ENCODE measurements around the gene SMOC2.

Gene SMOC2

DNA sequence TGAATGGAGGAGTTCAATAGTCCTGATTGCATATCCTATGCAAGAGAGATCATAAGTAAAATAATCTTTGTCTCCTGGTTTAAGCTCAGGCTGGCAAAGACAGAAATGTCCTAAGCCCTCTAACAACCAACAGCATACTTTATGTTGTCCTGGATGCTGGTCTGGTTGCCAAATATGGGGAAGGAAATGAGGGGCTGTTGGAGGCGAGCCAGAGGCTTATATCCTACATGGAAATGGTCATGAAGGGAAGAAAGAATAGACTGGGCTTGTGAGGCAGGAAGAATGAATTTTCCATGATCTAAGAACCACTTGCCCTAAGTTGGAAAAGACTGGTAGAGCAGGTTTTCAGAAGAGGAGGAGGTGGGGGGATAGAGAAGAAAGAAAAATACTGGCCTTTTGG, 237.1 kb downstream of the SMOC2 start:
- no peak for DNase-seq (ENCODE audit: low read depth)
- H3K27me3 ChIP-seq (replicated peaks; ENCODE audit: control insufficient read depth, insufficient read depth, low read length) = peaks cover 5% of the 10 kb centered on the region
- H3K4me1 ChIP-seq (ENCODE audit: control insufficient read depth, insufficient read depth, low read length) = no peaks in the 10 kb centered on the region
- no peaks in the 10 kb centered on the region for H3K36me3 ChIP-seq (ENCODE audit: control insufficient read depth, insufficient read depth, low read length, severe bottlenecking)
- H3K9me3 ChIP-seq (ENCODE audit: control insufficient read depth, low read length) = no peaks in the 10 kb centered on the region
- H3K4me3 ChIP-seq (ENCODE audit: low read length) = no peak overlapping the region
- H3K9ac ChIP-seq (ENCODE audit: low read length) = no peak overlapping the region

GRCh38 chr6:168678588-168678987, 237.6 kb downstream of the SMOC2 start:
- DNase-seq (ENCODE audit: low read depth) = no peak
- Histone ChIP-seq H3K4me3 (ENCODE audit: low read length) (no peak overlapping the region), H3K4me1 (ENCODE audit: control insufficient read depth, insufficient read depth, low read length) (no peaks in the 10 kb centered on the region), H3K27me3 (replicated peaks; ENCODE audit: control insufficient read depth, insufficient read depth, low read length) (peaks cover 9% of the 10 kb centered on the region), H3K36me3 (ENCODE audit: control insufficient read depth, insufficient read depth, low read length, severe bottlenecking) (no peaks in the 10 kb centered on the region), H3K9me3 (ENCODE audit: control insufficient read depth, low read length) (no peaks in the 10 kb centered on the region), H3K9ac (ENCODE audit: low read length) (no peak overlapping the region)

GRCh38 chr6:168681748-168682147, 240.8 kb downstream of the SMOC2 start:
- H3K4me1 ChIP-seq (ENCODE audit: control insufficient read depth, insufficient read depth, low read length) = no peaks in the 10 kb centered on the region
- no peak overlapping the region for H3K4me3 ChIP-seq (ENCODE audit: low read length)
- H3K9ac ChIP-seq (ENCODE audit: low read length) = no peak overlapping the region
- DNase-seq (ENCODE audit: low read depth) = no peak
- peaks cover 28% of the 10 kb centered on the region for H3K27me3 ChIP-seq (replicated peaks; ENCODE audit: control insufficient read depth, insufficient read depth, low read length)
- no peaks in the 10 kb centered on the region for H3K36me3 ChIP-seq (ENCODE audit: control insufficient read depth, insufficient read depth, low read length, severe bottlenecking)
- H3K9me3 ChIP-seq (ENCODE audit: control insufficient read depth, low read length) = no peaks in the 10 kb centered on the region

GRCh38 chr6:168683621-168684020, 242.6 kb downstream of the SMOC2 start:
- Histone ChIP-seq H3K27me3 (replicated peaks; ENCODE audit: control insufficient read depth, insufficient read depth, low read length) (peaks cover 29% of the 10 kb centered on the region), H3K9ac (ENCODE audit: low read length) (no peak overlapping the region), H3K9me3 (ENCODE audit: control insufficient read depth, low read length) (no peaks in the 10 kb centered on the region), H3K4me3 (ENCODE audit: low read length) (no peak overlapping the region), H3K4me1 (ENCODE audit: control insufficient read depth, insufficient read depth, low read length) (no peaks in the 10 kb centered on the region), H3K36me3 (ENCODE audit: control insufficient read depth, insufficient read depth, low read length, severe bottlenecking) (no peaks in the 10 kb centered on the region)
- DNase-seq (ENCODE audit: low read depth) = no peak

DNA sequence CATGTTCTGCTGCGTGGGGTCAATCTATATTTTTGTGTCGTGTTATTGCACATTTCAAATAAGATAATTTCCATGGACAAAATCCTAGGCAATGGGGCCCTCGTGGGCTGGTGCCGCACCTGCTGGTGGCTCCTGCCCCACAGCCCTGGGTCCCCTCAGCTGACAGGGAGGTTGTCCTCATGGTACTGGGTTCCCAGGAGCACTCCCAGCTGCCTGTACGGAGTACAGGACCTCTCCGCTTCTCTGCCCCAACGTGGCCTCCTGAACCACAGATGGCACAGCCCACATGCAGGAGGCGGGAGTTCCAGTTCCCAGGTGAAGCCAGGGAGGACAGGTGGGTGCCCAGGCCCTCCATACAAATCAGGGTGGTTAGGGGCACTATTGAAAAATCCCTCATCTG, 243.5 kb downstream of the SMOC2 start:
- H3K9ac ChIP-seq (ENCODE audit: low read length) = no peak overlapping the region
- H3K27me3 ChIP-seq (replicated peaks; ENCODE audit: control insufficient read depth, insufficient read depth, low read length) = peaks cover 30% of the 10 kb centered on the region
- no peaks in the 10 kb centered on the region for H3K9me3 ChIP-seq (ENCODE audit: control insufficient read depth, low read length)
- H3K4me1 ChIP-seq (ENCODE audit: control insufficient read depth, insufficient read depth, low read length) = no peaks in the 10 kb centered on the region
- H3K4me3 ChIP-seq (ENCODE audit: low read length) = no peak overlapping the region
- no peak for DNase-seq (ENCODE audit: low read depth)
- no peaks in the 10 kb centered on the region for H3K36me3 ChIP-seq (ENCODE audit: control insufficient read depth, insufficient read depth, low read length, severe bottlenecking)

GRCh38 chr6:168684906-168685305, 243.9 kb downstream of the SMOC2 start:
- H3K27me3 ChIP-seq (replicated peaks; ENCODE audit: control insufficient read depth, insufficient read depth, low read length) = peaks cover 31% of the 10 kb centered on the region
- no peaks in the 10 kb centered on the region for H3K9me3 ChIP-seq (ENCODE audit: control insufficient read depth, low read length)
- H3K4me3 ChIP-seq (ENCODE audit: low read length) = no peak overlapping the region
- H3K36me3 ChIP-seq (ENCODE audit: control insufficient read depth, insufficient read depth, low read length, severe bottlenecking) = no peaks in the 10 kb centered on the region
- no peak for DNase-seq (ENCODE audit: low read depth)
- no peaks in the 10 kb centered on the region for H3K4me1 ChIP-seq (ENCODE audit: control insufficient read depth, insufficient read depth, low read length)
- no peak overlapping the region for H3K9ac ChIP-seq (ENCODE audit: low read length)

DNA sequence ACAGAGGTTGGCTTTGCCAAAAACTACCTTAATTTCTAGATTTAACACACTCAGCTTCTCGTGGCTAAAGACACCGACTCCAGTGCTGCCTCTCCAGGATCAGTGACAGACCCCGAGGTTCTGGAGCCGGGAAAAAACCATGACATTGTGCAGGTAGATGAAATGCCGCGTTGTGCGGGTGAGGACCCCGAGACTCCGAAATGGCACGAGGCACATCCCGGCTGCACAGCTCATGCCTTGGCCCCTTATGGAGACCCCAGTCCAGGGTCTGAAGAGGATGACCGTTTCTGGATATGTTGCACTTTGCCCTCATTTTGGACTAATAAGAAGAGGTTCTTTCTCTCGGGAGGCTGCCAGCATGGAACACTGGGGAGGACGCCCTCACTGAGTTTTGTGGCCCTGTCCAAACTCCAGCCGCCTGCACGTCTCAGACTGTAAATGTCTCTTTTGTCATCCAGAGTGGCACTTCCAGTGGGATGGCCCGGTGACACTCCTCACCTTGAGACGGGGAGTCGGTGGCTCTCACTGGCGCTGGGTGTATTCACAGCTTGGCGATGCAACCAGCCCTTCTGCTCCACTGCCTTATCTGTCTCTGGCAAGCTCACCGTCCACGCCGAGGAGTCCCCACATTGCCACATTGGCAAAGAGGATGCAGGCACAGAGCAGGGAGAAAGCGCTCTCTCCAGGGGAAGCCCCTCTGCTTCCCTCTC, 245.2 kb downstream of the SMOC2 start:
- H3K4me3 ChIP-seq (ENCODE audit: low read length) = no peak overlapping the region

DNA sequence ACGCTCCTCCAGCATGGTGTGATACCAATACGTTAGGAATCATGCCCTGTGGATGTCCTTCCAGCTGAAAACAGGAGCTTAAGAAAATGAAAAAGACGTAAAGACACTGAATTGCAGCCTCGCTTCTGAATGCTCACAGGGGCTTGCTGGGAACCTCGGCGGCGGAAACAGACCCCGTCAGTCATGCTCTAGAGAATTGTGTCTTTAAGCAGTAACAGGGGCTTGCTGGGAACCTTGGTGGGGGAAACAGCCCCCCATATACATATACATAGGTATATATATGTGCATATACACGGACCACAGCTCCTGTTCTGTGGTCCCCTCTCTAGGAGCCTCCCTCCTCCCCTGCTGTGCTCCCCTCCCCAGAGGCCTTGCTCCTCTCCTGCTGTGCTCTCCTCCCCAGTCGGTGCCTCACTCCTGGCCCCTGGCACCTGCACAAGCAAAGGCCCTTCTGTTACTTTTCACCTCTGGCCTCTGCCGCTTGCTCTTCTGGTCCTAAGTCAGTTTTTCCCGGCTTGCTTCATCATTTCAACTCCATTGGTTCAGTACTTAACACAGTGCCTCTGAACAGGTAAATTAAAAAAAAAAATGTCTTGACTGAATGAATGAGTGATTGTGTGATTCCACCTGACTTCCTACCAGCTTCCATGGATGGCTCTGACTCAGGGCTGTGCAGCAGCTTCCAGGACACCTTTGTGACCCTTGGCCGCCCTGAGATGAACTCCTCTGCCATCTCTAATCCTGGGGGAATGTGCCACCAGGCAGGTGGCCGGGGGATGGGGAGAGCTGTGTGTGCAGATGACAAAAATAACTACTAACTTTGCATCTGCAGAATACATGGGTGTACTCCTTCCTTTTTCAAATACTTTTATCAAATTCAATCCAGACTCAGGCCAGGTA, 246.1 kb downstream of the SMOC2 start:
- no peaks in the 10 kb centered on the region for H3K9me3 ChIP-seq (ENCODE audit: control insufficient read depth, low read length)
- H3K4me1 ChIP-seq (ENCODE audit: control insufficient read depth, insufficient read depth, low read length) = no peaks in the 10 kb centered on the region
- no peaks in the 10 kb centered on the region for H3K36me3 ChIP-seq (ENCODE audit: control insufficient read depth, insufficient read depth, low read length, severe bottlenecking)
- no peak for DNase-seq (ENCODE audit: low read depth)
- no peak overlapping the region for H3K4me3 ChIP-seq (ENCODE audit: low read length)
- peaks cover 31% of the 10 kb centered on the region for H3K27me3 ChIP-seq (replicated peaks; ENCODE audit: control insufficient read depth, insufficient read depth, low read length)
- no peak overlapping the region for H3K9ac ChIP-seq (ENCODE audit: low read length)

More for the DNA sequence above, 245.2 kb downstream of the SMOC2 start:
- Histone ChIP-seq H3K9ac (ENCODE audit: low read length) (no peak overlapping the region), H3K4me1 (ENCODE audit: control insufficient read depth, insufficient read depth, low read length) (no peaks in the 10 kb centered on the region), H3K27me3 (replicated peaks; ENCODE audit: control insufficient read depth, insufficient read depth, low read length) (peaks cover 31% of the 10 kb centered on the region), H3K36me3 (ENCODE audit: control insufficient read depth, insufficient read depth, low read length, severe bottlenecking) (no peaks in the 10 kb centered on the region), H3K9me3 (ENCODE audit: control insufficient read depth, low read length) (no peaks in the 10 kb centered on the region)
- no peak for DNase-seq (ENCODE audit: low read depth)

GRCh38 chr6:168690271-168690670, 249.3 kb downstream of the SMOC2 start:
- Histone ChIP-seq H3K27me3 (replicated peaks; ENCODE audit: control insufficient read depth, insufficient read depth, low read length) (peaks cover 21% of the 10 kb centered on the region), H3K36me3 (ENCODE audit: control insufficient read depth, insufficient read depth, low read length, severe bottlenecking) (no peaks in the 10 kb centered on the region), H3K4me1 (ENCODE audit: control insufficient read depth, insufficient read depth, low read length) (no peaks in the 10 kb centered on the region), H3K9me3 (ENCODE audit: control insufficient read depth, low read length) (peaks cover 6% of the 10 kb centered on the region), H3K4me3 (ENCODE audit: low read length) (no peak overlapping the region), H3K9ac (ENCODE audit: low read length) (no peak overlapping the region)
- no peak for DNase-seq (ENCODE audit: low read depth)

- DNase-seq (ENCODE audit: low read depth) = no peak
- H3K9ac ChIP-seq (ENCODE audit: low read length) = no peak overlapping the region
- H3K36me3 ChIP-seq (ENCODE audit: control insufficient read depth, insufficient read depth, low read length, severe bottlenecking) = no peaks in the 10 kb centered on the region
- H3K9me3 ChIP-seq (ENCODE audit: control insufficient read depth, low read length) = peaks cover 6% of the 10 kb centered on the region
- no peaks in the 10 kb centered on the region for H3K4me1 ChIP-seq (ENCODE audit: control insufficient read depth, insufficient read depth, low read length)
- H3K4me3 ChIP-seq (ENCODE audit: low read length) = no peak overlapping the region
- H3K27me3 ChIP-seq (replicated peaks; ENCODE audit: control insufficient read depth, insufficient read depth, low read length) = peaks cover 8% of the 10 kb centered on the region
Observed at GRCh38 chr6:168691774-168692173, 250.8 kb downstream of the SMOC2 start.

DNA sequence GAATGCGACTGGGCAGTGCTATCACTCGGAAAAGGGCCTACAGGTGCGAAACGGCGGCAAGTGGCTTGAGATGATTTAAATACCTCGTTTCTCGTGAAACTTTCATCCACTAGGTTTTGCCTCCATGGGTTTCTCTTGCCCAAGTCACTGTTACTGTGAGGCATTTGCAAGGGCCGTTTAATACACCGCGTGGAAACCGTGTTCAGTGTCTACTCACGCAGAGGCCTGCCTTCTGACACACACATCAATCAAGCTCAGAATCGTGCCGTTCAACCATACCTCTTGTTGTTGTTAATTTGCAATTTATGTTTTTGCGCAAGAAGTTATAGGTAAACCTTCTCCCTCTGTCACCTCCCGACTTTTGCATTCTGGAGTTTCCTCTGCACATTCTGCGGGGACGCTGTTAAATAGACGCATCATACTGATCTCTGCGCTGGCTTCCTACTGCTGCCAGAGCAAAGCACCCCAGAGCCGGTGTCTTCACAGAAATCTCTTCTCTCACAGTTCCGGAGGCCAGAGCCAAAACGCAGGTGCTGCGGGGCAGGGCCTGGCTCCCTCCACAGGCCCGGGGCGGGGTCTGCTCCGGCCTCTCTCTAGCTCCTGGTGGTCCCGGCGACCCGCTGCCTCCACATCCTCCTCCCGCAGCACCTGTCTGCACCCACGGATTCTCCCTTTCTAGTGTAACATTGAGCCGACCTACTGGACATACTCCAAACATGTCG, 251.4 kb downstream of the SMOC2 start:
- Histone ChIP-seq H3K27me3 (replicated peaks; ENCODE audit: control insufficient read depth, insufficient read depth, low read length) (peaks cover 7% of the 10 kb centered on the region), H3K4me1 (ENCODE audit: control insufficient read depth, insufficient read depth, low read length) (no peaks in the 10 kb centered on the region), H3K9me3 (ENCODE audit: control insufficient read depth, low read length) (peaks cover 6% of the 10 kb centered on the region), H3K36me3 (ENCODE audit: control insufficient read depth, insufficient read depth, low read length, severe bottlenecking) (no peaks in the 10 kb centered on the region), H3K9ac (ENCODE audit: low read length) (no peak overlapping the region), H3K4me3 (ENCODE audit: low read length) (no peak overlapping the region)
- DNase-seq (ENCODE audit: low read depth) = no peak
